Keratinocyte (primary cell): Measurements from ENCODE around the gene BTN3A1. TPM values are rescaled to one million over a fixed set of nuclear protein-coding genes. Genes with fewer than 3 reads are reported as not detected.

Source experiments
- DNase-seq: peaks from one replicate; pipeline ENCODE4 v3.0.0-alpha.2; 2011; ENCODE audit warnings: low read depth, missing footprints, low spot score
- FAIRE-seq: peaks from 2 replicates; lab custom pipeline; 2011; peaks lifted over from hg19 to GRCh38; lab: Jason Lieb, UNC
- H2AFZ ChIP-seq: 2 replicates; pipeline ENCODE4 v1.6.0; 2012; ENCODE audit warnings: low read length, control low read depth, inconsistent platforms; ENCODE audit not compliant: control insufficient read depth
- H3K27ac ChIP-seq: 2 replicates; pipeline ENCODE4 v1.5.1; 2011; ENCODE audit warnings: low read length; ENCODE audit not compliant: control insufficient read depth, insufficient read depth
- H3K27me3 ChIP-seq: 3 replicates; pipeline ENCODE4 v1.6.0; 2011; ENCODE audit warnings: low read length; ENCODE audit not compliant: control insufficient read depth, insufficient read depth; ENCODE audit errors: extremely low read depth
- H3K36me3 ChIP-seq, 2 experiments: 2 replicates in 1 of 2; 3 replicates in 1 of 2; pipeline ENCODE4 v1.5.1; 2011; ENCODE audit warnings: low read length in 2 of 2, mild to moderate bottlenecking in 1 of 2; ENCODE audit not compliant: control insufficient read depth in 2 of 2, insufficient read depth in 2 of 2; ENCODE audit errors: extremely low read depth in 1 of 2
- H3K4me1 ChIP-seq: 3 replicates; pipeline ENCODE4 v1.5.1; 2011; ENCODE audit warnings: low read length; ENCODE audit not compliant: control insufficient read depth, insufficient read depth; ENCODE audit errors: extremely low read depth
- H3K4me2 ChIP-seq: 3 replicates; pipeline ENCODE4 v1.6.0; 2011; ENCODE audit warnings: low read depth, low read length; ENCODE audit not compliant: control insufficient read depth, insufficient read depth; ENCODE audit errors: extremely low read depth
- H3K4me3 ChIP-seq, 3 experiments: fragments of 200-600 bp in 1 of 3; sonication (generic) in 1 of 3; 2 replicates in 2 of 3; 3 replicates in 1 of 3; pipeline ENCODE4 v1.5.1; 2011 to 2016; ENCODE audit warnings: low read length in 3 of 3, mild to moderate bottlenecking in 3 of 3, control low read depth in 2 of 3, inconsistent platforms in 1 of 3, low read depth in 1 of 3, mixed read lengths in 1 of 3, mixed run types in 1 of 3, moderate library complexity in 1 of 3; ENCODE audit not compliant: control insufficient read depth in 2 of 3, insufficient read depth in 2 of 3; ENCODE audit errors: extremely low read depth in 1 of 3
- H3K79me2 ChIP-seq: 2 replicates; pipeline ENCODE4 v1.6.0; 2012; ENCODE audit warnings: low read length; ENCODE audit not compliant: control insufficient read depth, insufficient read depth
- H3K9ac ChIP-seq: 3 replicates; pipeline ENCODE4 v1.6.0; 2011; ENCODE audit warnings: low read length; ENCODE audit not compliant: control insufficient read depth, insufficient read depth; ENCODE audit errors: extremely low read depth
- H3K9me1 ChIP-seq: 3 replicates; pipeline ENCODE4 v1.6.0; 2011; ENCODE audit warnings: low read length; ENCODE audit not compliant: control insufficient read depth, insufficient read depth; ENCODE audit errors: extremely low read depth
- H3K9me3 ChIP-seq: 2 replicates; pipeline ENCODE4 v1.5.1; 2012; ENCODE audit warnings: low read depth, low read length; ENCODE audit not compliant: control insufficient read depth
- H4K20me1 ChIP-seq: 3 replicates; pipeline ENCODE4 v1.6.0; 2011; ENCODE audit warnings: low read length; ENCODE audit not compliant: control insufficient read depth, insufficient read depth; ENCODE audit errors: extremely low read depth
- CTCF ChIP-seq, 3 experiments: IDR thresholded peaks in 1 of 3; conservative IDR thresholded peaks in 1 of 3; optimal IDR thresholded peaks in 1 of 3; 2 replicates in 2 of 3; 3 replicates in 1 of 3; pipeline versions ENCODE3 to v1.5.1; 2011; ENCODE audit warnings: low read length in 3 of 3, mild to moderate bottlenecking in 3 of 3, moderate library complexity in 2 of 3, control low read depth in 1 of 3, inconsistent platforms in 1 of 3; ENCODE audit not compliant: insufficient read depth in 2 of 3; ENCODE audit errors: extremely low read depth in 1 of 3
- EZH2 ChIP-seq: IDR thresholded peaks from one replicate; pipeline ENCODE4 v1.6.1; 2012; ENCODE audit warnings: inconsistent platforms, mild to moderate bottlenecking, low read length, moderate library complexity
- dilution Hi-C: fragments of 300-500 bp; cut with MboI; formaldehyde crosslinking; loops from one replicate; pipeline ENCODE4 v1.7.0; 2020; ENCODE audit warnings: low sequenced_read_pairs; ENCODE audit not compliant: extremely low pct_ligation_motif_present
- polyA plus RNA-seq, 5 experiments: library from polyadenylated mRNA; depleted of rRNA in 3 of 5; stranded (reverse) in 3 of 5; stranded (forward) in 1 of 5; unstranded in 1 of 5; fragments of >200 nt; gene quantifications; 1 replicate in 1 of 5; 2 replicates in 3 of 5; 3 replicates in 1 of 5; pipeline versions ENCODE4 v1.2.1 to v1.2.3, GENCODE V29; 2011 to 2012; ENCODE audit warnings: missing spikeins in 2 of 5, low read depth in 1 of 5, low replicate concordance in 1 of 5

BTN3A1 gene
- polyA plus RNA-seq, 1 donor (not counting 4 experiments of a cell fraction or from before 2014, with no cell fraction given) = 6.9 TPM

DNA sequence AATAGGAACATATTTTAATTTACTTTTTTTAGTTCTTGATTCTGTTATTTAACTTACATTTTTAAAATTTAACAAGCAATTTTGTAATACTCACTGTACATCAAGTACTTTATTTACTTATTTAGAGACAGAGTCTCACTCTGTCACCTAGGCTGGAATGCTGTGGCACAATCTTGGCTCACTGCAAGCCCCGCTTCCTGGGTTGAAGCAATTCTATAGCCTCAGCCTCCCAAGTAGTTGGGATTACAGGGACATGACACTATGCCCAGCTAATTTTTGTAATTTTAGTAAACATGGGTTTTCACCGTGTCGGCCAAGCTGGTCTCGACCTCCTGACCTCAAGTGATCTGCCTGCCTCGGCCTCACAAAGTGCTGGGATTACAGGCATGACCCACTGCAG is 45.2 kb downstream of the BTN3A1 start:
- Histone ChIP-seq H3K27ac (no peak overlapping the region), H3K9me1 (no peaks in the 10 kb centered on the region), H3K9ac (no peak overlapping the region), H3K9me3 (no peaks in the 10 kb centered on the region), H3K4me3 (no peak overlapping the region), H3K27me3 (no peaks in the 10 kb centered on the region), H3K4me1 (no peaks in the 10 kb centered on the region), H3K79me2 (no peaks in the 10 kb centered on the region), H2AFZ (no peak overlapping the region), H3K4me2 (no peak overlapping the region), H4K20me1 (no peaks in the 10 kb centered on the region), H3K36me3 (peaks cover 0 to 2% of the 10 kb centered on the region in 2 experiments)
- TF ChIP-seq CTCF (optimal IDR thresholded peaks at IDR 0.05 in 1 of 3, IDR thresholded peaks at IDR 0.05 in 1 of 3, conservative IDR thresholded peaks at IDR 0.05 in 1 of 3; ENCODE audit: extremely low read depth in 1 of 3, insufficient read depth in 2 of 3, low read length in 3 of 3) (no peak), EZH2 (no peak)
- dilution Hi-C loops = no loop called here
- DNase-seq (no peak), FAIRE-seq (no peak)

GRCh38 chr6:26450240-26450639 is 48.2 kb downstream of the BTN3A1 start:
- peaks cover 0 to under 1% of the 10 kb centered on the region in 2 experiments for H3K36me3 ChIP-seq
- no peaks in the 10 kb centered on the region for H3K79me2 ChIP-seq
- H2AFZ ChIP-seq = no peak overlapping the region
- no peaks in the 10 kb centered on the region for H3K9me3 ChIP-seq
- H3K9me1 ChIP-seq = no peaks in the 10 kb centered on the region
- DNase-seq (no peak), FAIRE-seq (no peak)
- H3K4me2 ChIP-seq = no peak overlapping the region
- dilution Hi-C loops = no loop called here
- no peaks in the 10 kb centered on the region for H3K4me1 ChIP-seq
- no peak overlapping the region for H3K27ac ChIP-seq
- no peak overlapping the region for H3K9ac ChIP-seq
- H3K27me3 ChIP-seq = no peaks in the 10 kb centered on the region
- no peak overlapping the region for H3K4me3 ChIP-seq
- TF ChIP-seq EZH2 (no peak), CTCF (optimal IDR thresholded peaks at IDR 0.05 in 1 of 3, IDR thresholded peaks at IDR 0.05 in 1 of 3, conservative IDR thresholded peaks at IDR 0.05 in 1 of 3; ENCODE audit: extremely low read depth in 1 of 3, insufficient read depth in 2 of 3, low read length in 3 of 3) (no peak)
- H4K20me1 ChIP-seq = no peaks in the 10 kb centered on the region
